T-helper 2 cell treated with Interferon-gamma antibody and Interleukin-4, amounts not matched to agents 100 ng/mL and 5 ng/mL, for 36 hours (primary cell): ENCODE data around the gene MRPL22. TPM values are rescaled to one million over a fixed set of nuclear protein-coding genes. Genes with fewer than 3 reads are reported as not detected.
"Not testable (repeated sequence)": the region's sequence is repeated elsewhere in the genome, so short reads cannot be mapped to it uniquely, and the experiment has no call there.

Experiments
- intact Hi-C: fragments of 100-400 bp; cut with micrococcal nuclease; formaldehyde crosslinking; loops from one replicate; pipeline ENCODE4 v1.15.1; 2023
- total RNA-seq: library from RNA; stranded (reverse); gene quantifications from 2 replicates; pipeline ENCODE4 v1.2.3, GENCODE V29; 2022

Gene MRPL22
- total RNA-seq, 1 donor from 2014 or later, result 57.0 TPM

- intact Hi-C loops, result no loop called here
Measured at GRCh38 chr5:154986151-154986550, 45.3 kb downstream of the MRPL22 start.

GRCh38 chr5:154989626-154990025 lies 48.8 kb downstream of the MRPL22 start:
- intact Hi-C loops, result no loop called here

- intact Hi-C loops, result no loop called here
Measured at GRCh38 chr5:154993461-154993860, 52.6 kb downstream of the MRPL22 start.

GRCh38 chr5:154995679-154996078 lies 54.8 kb downstream of the MRPL22 start:
- intact Hi-C loops, result no loop called here

- intact Hi-C loops, result no loop called here
Measured at GRCh38 chr5:154997746-154998145, 56.9 kb downstream of the MRPL22 start.

- intact Hi-C loops, result no loop called here
Measured at GRCh38 chr5:154999865-155000264, 59.0 kb downstream of the MRPL22 start.

- intact Hi-C loops, result no loop called here
Measured at GRCh38 chr5:155001523-155001922, 60.6 kb downstream of the MRPL22 start.

- intact Hi-C loops, result not testable (repeated sequence)
Measured at GRCh38 chr5:155002722-155003121, 61.8 kb downstream of the MRPL22 start.

- intact Hi-C loops, result loop anchor here (1.0 to 2.0 kb wide), 2 partner anchors 59 to 353 kb away; no protein-coding TSS in a partner anchor
Measured at GRCh38 chr5:155004138-155004744, 63.4 kb downstream of the MRPL22 start.

- intact Hi-C loops, result not testable (repeated sequence)
Measured at GRCh38 chr5:155006265-155006664, 65.4 kb downstream of the MRPL22 start.

GRCh38 chr5:155008669-155009068 lies 67.8 kb downstream of the MRPL22 start:
- intact Hi-C loops, result no loop called here

GRCh38 chr5:155010881-155011280 lies 70.0 kb downstream of the MRPL22 start:
- intact Hi-C loops, result no loop called here

GRCh38 chr5:155013526-155013925 lies 72.7 kb downstream of the MRPL22 start, which contains the start of gene KIF4B:
Gene KIF4B, plus strand, starts transcription at chr5:155013755. Its CDS starts 105 bp downstream, at chr5:155013860.
- intact Hi-C loops, result no loop called here

- intact Hi-C loops, result no loop called here
Measured at GRCh38 chr5:155015239-155015638, 74.4 kb downstream of the MRPL22 start.

GRCh38 chr5:155017610-155018009 lies 76.7 kb downstream of the MRPL22 start:
- intact Hi-C loops, result no loop called here

Other genes starting within 250 kb of the MRPL22 start
- gene LARP1, start 185.7 kb upstream of the MRPL22 start, total RNA-seq, result 231 and 239 TPM in 2 replicates
- 0.14 TPM in 1 of 2 replicates, not detected in the other for gene FAXDC2, start 90.5 kb upstream of the MRPL22 start, total RNA-seq
- 70.4 and 75.7 TPM in 2 replicates for gene CNOT8, start 82.4 kb upstream of the MRPL22 start, total RNA-seq
- 19.4 and 20.4 TPM in 2 replicates for gene GEMIN5, start 2.9 kb upstream of the MRPL22 start, total RNA-seq
- gene KIF4B, start 72.7 kb downstream of the MRPL22 start, total RNA-seq, result 0.07 TPM in 1 of 2 replicates, not detected in the other